K562 (cell line): ENCODE results near the gene STAB1. TPM values are rescaled to one million over a fixed set of nuclear protein-coding genes. Genes with fewer than 3 reads are reported as not detected.

Experiments used
- ATAC-seq: fragments of 200-7000 bp; cut with Tn5 transposase; 3 replicates; pipeline ENCODE4 v1.9.1; 2020; ENCODE audit warnings: moderate library complexity
- BruUV-seq: library from RNA; stranded (reverse); fragments of 400-500 nt; replicated peaks from 2 replicates; lab custom pipeline; 2021; lab: Mats Ljungman, UMichigan
- CTCF ChIA-PET: fragments of 300-600 bp; formaldehyde crosslinking; extraction: SDS; loops from one replicate; lab custom pipeline; 2021; ENCODE audit warnings: low intra/inter-chr PET ratio; lab: Yijun Ruan, JAX
- POLR2A ChIA-PET: fragments of 300-600, 350-650 bp; sonication (Branson Sonifier 250); formaldehyde crosslinking; extraction: SDS; loops from one replicate; lab custom pipeline; 2021; ENCODE audit warnings: antibody characterized with exemption, inconsistent platforms; lab: Yijun Ruan, JAX
- DNase-seq, 4 experiments: peaks; one replicate each; pipeline versions ENCODE4 v3.0.0 to v3.0.0-alpha.2; 2011 to 2018; ENCODE audit warnings: low spot score in 3 of 4, mixed read lengths in 3 of 4; ENCODE audit errors: extremely low read depth in 1 of 4
- FAIRE-seq: peaks from 2 replicates; lab custom pipeline; 2011; peaks lifted over from hg19 to GRCh38; lab: Jason Lieb, UNC
- H2AFZ ChIP-seq: 2 replicates; pipeline ENCODE4 v1.6.0; 2011; ENCODE audit warnings: low read depth, low read length, control low read depth, inconsistent platforms
- H3K27ac ChIP-seq: fragments of 200-600 bp; 3 replicates; pipeline ENCODE4 v1.8.0; 2011; ENCODE audit warnings: low read depth, mild to moderate bottlenecking, control low read depth, inconsistent platforms, low read length, moderate library complexity, mixed read lengths; ENCODE audit errors: extremely low read depth
- H3K27me3 ChIP-seq, 2 experiments: fragments of 300-600 bp in 1 of 2; 2 replicates in 1 of 2; 3 replicates in 1 of 2; pipeline versions ENCODE4 v1.6.0 to v1.8.0; 2011; ENCODE audit warnings: inconsistent platforms in 2 of 2, low read length in 2 of 2, mild to moderate bottlenecking in 1 of 2, mixed read lengths in 1 of 2, moderate library complexity in 1 of 2; ENCODE audit not compliant: control insufficient read depth in 2 of 2, insufficient read depth in 2 of 2
- H3K36me3 ChIP-seq: fragments of 300-600 bp; 3 replicates; pipeline ENCODE4 v1.8.0; 2011; ENCODE audit warnings: mild to moderate bottlenecking, low read length, inconsistent platforms; ENCODE audit not compliant: control insufficient read depth, insufficient read depth
- H3K4me1 ChIP-seq, 2 experiments: fragments of 200-600 bp in 1 of 2; replicated peaks in 1 of 2; 2 replicates in 1 of 2; 3 replicates in 1 of 2; pipeline versions ENCODE4 v1.5.1 to v1.8.0; 2011; ENCODE audit warnings: inconsistent platforms in 2 of 2, low read length in 2 of 2, mild to moderate bottlenecking in 1 of 2, mixed read lengths in 1 of 2, moderate library complexity in 1 of 2; ENCODE audit not compliant: control insufficient read depth in 2 of 2, insufficient read depth in 2 of 2
- H3K4me2 ChIP-seq: 2 replicates; pipeline ENCODE4 v1.6.1; 2011; ENCODE audit warnings: low read length, control low read depth, inconsistent platforms, mixed read lengths; ENCODE audit not compliant: insufficient read depth
- H3K4me3 ChIP-seq: fragments of 200-600 bp; sonication (generic), shearing (Covaris generic); 2 replicates; pipeline ENCODE4 v1.5.1; 2016; ENCODE audit warnings: control low read depth, inconsistent platforms
- H3K79me2 ChIP-seq: fragments of 200-600 bp; 3 replicates; pipeline ENCODE4 v1.8.0; 2011; ENCODE audit warnings: low read length, inconsistent platforms; ENCODE audit not compliant: control insufficient read depth, insufficient read depth
- H3K9ac ChIP-seq, 2 experiments: 2 replicates each; pipeline versions ENCODE4 v1.6.0 to v1.6.1; 2011; ENCODE audit warnings: low read depth in 2 of 2, low read length in 2 of 2, control low read depth in 1 of 2, inconsistent platforms in 1 of 2, mild to moderate bottlenecking in 1 of 2, mixed read lengths in 1 of 2; ENCODE audit not compliant: insufficient read depth in 1 of 2
- H3K9me1 ChIP-seq: one replicate; pipeline ENCODE4 v1.6.0; 2011; ENCODE audit warnings: inconsistent platforms, mild to moderate bottlenecking, low read length, moderate library complexity; ENCODE audit not compliant: control insufficient read depth, insufficient read depth
- H3K9me3 ChIP-seq: replicated peaks from 2 replicates; pipeline ENCODE4 v1.5.1; 2011; ENCODE audit warnings: low read depth, low read length, inconsistent platforms; ENCODE audit not compliant: control insufficient read depth, insufficient read depth
- H4K20me1 ChIP-seq: replicated peaks from 2 replicates; pipeline ENCODE4 v1.6.1; 2011; ENCODE audit warnings: low read length, inconsistent platforms, mixed read lengths; ENCODE audit not compliant: control insufficient read depth, insufficient read depth
- CBFA2T3 ChIP-seq: fragments of 450-650 bp; IDR thresholded peaks from 2 replicates; pipeline ENCODE4 v1.6.1; 2017
- KDM2B ChIP-seq: fragments of 250-450 bp; sonication (Bioruptor Pico); IDR thresholded peaks from 2 replicates; pipeline ENCODE4 v1.8.0; 2021; ENCODE audit warnings: mild to moderate bottlenecking, moderate library complexity
- LEF1 ChIP-seq: fragments of 450-650 bp; IDR thresholded peaks from 2 replicates; pipeline ENCODE4 v1.6.1; 2016; ENCODE audit warnings: mild to moderate bottlenecking
- SMARCE1 ChIP-seq: fragments of 450-650 bp; IDR thresholded peaks from 2 replicates; pipeline ENCODE4 v1.7.1; 2016; ENCODE audit warnings: mild to moderate bottlenecking
- ZFP1 ChIP-seq: fragments of 450-650 bp; formaldehyde crosslinking; IDR thresholded peaks from 2 replicates; pipeline ENCODE4 v1.4.0; 2020; ENCODE audit warnings: mild to moderate bottlenecking, mixed read lengths
- ZNF655 ChIP-seq: fragments of 250-450 bp; sonication (Bioruptor Pico); IDR thresholded peaks from 2 replicates; pipeline ENCODE4 v1.5.0; 2021
- WGBS: fragments of 100-300 bp; shearing (Covaris generic); methylation state at CpG from one replicate; pipeline ENCODE4 v1.1.6; 2016; ENCODE audit warnings: low coverage, mixed read lengths; ENCODE audit not compliant: insufficient coverage; ENCODE audit errors: missing lambda C conversion rate; 5-methylcytosine and 5-hydroxymethylcytosine counted together
- in situ Hi-C: fragments of 300-500 bp; cut with MboI; formaldehyde crosslinking; loops from 4 replicates; pipeline ENCODE4 v1.15.0; 2018; ENCODE audit warnings: inconsistent platforms, mixed read lengths
- intact Hi-C: fragments of 100-400 bp; cut with micrococcal nuclease; formaldehyde crosslinking; loops from 2 replicates; pipeline ENCODE4 v1.14.2; 2022
- polyA plus RNA-seq, 8 experiments: library from polyadenylated mRNA; depleted of rRNA in 4 of 8; stranded (reverse) in 5 of 8; unstranded in 3 of 8; fragments of >200 nt; fragmentation: Nextera tagmentation in 2 of 8; fragmentation: Illumina TruSeq in 1 of 8; extraction: Ambion mirVana in 2 of 8; extraction: Trizol in 1 of 8; gene quantifications; 2 replicates each; pipeline versions ENCODE4 v1.2.1 to v1.2.3, GENCODE V29; 2011 to 2014; ENCODE audit warnings: inconsistent platforms in 1 of 8, missing spikeins in 1 of 8
- total RNA-seq, 7 experiments: library from RNA; depleted of rRNA in 6 of 7; stranded (reverse); fragments of >200 nt in 6 of 7; fragmentation: Illumina TruSeq in 2 of 7; extraction: Trizol in 2 of 7; gene quantifications; 2 replicates each; pipeline versions ENCODE4 v1.2.1 to v1.2.3, GENCODE V29; 2011 to 2021; ENCODE audit warnings: low replicate concordance in 1 of 7
- TF ChIP-seq, protein P1 (sequence below): fragments of 450-650 bp; conservative IDR thresholded peaks from 2 replicates; pipeline ENCODE4 v1.6.1; 2016; ENCODE audit warnings: missing genetic modification characterization, low read depth, mild to moderate bottlenecking, missing compliant biosample characterization, moderate library complexity
- TF ChIP-seq, protein P2 (sequence below): fragments of 250-450 bp; sonication (Bioruptor Pico); IDR thresholded peaks from 2 replicates; pipeline ENCODE4 v1.5.1; 2021; ENCODE audit warnings: mild to moderate bottlenecking

Gene STAB1
- total and polyA plus RNA-seq, 9 of the 15 experiments (the other 6 are each of a cell fraction or from before 2014, with no cell fraction given), result 0.20 to 3.9 (median 1.2) TPM

DNA sequence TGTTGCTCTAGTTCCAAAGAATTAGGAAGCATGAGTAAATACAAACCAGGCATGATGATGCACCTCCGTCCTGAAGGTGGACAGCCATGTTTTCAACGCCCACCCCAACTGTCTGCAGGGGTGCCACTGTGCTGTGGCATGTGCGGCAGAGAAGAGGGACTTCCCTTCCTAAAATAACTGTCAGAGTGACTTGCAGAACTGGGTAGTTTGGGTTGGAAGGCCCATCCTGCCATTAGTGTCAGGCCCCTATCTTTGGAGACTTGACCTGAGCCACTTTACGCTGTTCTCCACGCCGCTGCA lies 17.4 kb upstream of the STAB1 start:
- POLR2A ChIA-PET, result no interaction called here
- H3K9ac ChIP-seq, result no peak overlapping the region
- no peak overlapping the region for H3K27ac ChIP-seq
- BruUV-seq, result no TSS peak
- no peaks in the 10 kb centered on the region for H4K20me1 ChIP-seq
- H3K79me2 ChIP-seq, result no peaks in the 10 kb centered on the region
- H3K9me3 ChIP-seq, result no peaks in the 10 kb centered on the region
- CTCF ChIA-PET, result no interaction called here
- H2AFZ ChIP-seq, result no peak overlapping the region
- H3K9me1 ChIP-seq, result no peaks in the 10 kb centered on the region
- H3K27me3 ChIP-seq, result no peaks in the 10 kb centered on the region
- WGBS, result 90% methylated on average over 4 of the region's 6 CpGs
- TF ChIP-seq, protein P1, sequence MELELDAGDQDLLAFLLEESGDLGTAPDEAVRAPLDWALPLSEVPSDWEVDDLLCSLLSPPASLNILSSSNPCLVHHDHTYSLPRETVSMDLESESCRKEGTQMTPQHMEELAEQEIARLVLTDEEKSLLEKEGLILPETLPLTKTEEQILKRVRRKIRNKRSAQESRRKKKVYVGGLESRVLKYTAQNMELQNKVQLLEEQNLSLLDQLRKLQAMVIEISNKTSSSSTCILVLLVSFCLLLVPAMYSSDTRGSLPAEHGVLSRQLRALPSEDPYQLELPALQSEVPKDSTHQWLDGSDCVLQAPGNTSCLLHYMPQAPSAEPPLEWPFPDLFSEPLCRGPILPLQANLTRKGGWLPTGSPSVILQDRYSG (tag), result no peak
- TF ChIP-seq, all 486 proteins: peak for 0
- Histone ChIP-seq H3K4me1 (peaks cover 0 to 4% of the 10 kb centered on the region in 2 experiments; a peak in 2 of 5 replicates), H3K4me3 (no peak overlapping the region), H3K4me2 (no peak overlapping the region), H3K36me3 (peaks cover 92% of the 10 kb centered on the region; the same call in 2 of the 3 replicates)
- FAIRE-seq, result no peak
- in situ Hi-C loops, result no loop called here
- no peak for ATAC-seq
- no peak for DNase-seq
- intact Hi-C loops, result no loop called here

DNA sequence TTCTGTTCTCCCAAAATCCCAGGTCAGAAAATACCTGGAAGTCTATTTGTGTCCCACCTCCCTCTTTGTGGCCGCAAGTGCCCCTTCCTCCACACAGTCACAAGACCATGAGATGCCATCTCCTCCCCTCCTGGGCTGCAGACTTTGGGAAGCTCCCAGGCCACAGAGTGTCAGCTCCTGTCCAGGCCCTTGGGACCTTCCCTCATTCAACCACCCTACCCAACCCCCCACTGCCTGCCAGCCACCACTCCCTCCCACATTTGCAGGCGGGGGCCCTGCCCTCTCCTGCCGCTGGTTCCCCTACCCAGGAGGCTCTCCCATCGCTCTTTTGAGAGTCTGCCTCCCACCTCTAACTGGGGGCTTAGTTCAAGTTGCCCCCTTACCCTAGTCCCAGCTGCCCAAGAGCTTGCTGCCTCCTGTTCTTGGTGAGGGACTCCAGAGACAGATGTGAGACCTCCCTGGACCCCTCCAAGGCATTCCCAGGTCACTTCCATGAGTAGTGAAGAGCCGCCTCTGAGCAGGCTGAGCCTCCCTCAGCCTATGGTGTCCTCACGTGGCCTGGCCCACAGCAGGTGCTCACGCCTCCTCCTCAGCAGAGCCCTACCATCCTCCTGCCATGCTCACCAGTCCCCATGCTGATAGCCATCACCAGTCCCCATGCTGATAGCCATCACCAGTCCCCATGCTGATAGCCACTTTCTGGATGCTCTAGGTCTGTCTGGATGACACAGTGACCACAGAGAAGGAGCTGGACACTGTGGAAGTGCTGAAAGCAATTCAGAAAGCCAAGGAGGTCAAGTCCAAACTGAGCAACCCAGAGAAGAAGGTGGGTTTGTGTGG lies 15.9 kb upstream of the STAB1 start:
- Histone ChIP-seq H3K4me2 (no peak overlapping the region), H3K9ac (no peak overlapping the region), H2AFZ (no peak overlapping the region), H3K27me3 (no peaks in the 10 kb centered on the region), H3K9me3 (no peaks in the 10 kb centered on the region), H3K79me2 (no peaks in the 10 kb centered on the region), H3K4me3 (no peak overlapping the region), H3K4me1 (peaks cover 0 to 9% of the 10 kb centered on the region in 2 experiments; a peak in 2 of 5 replicates), H4K20me1 (no peaks in the 10 kb centered on the region), H3K9me1 (no peaks in the 10 kb centered on the region), H3K36me3 (peaks cover 79% of the 10 kb centered on the region; the same call in 2 of the 3 replicates), H3K27ac (no peak overlapping the region)
- FAIRE-seq (no peak), DNase-seq (no peak), ATAC-seq (no peak)
- in situ Hi-C loops, result no loop called here
- TF ChIP-seq CBFA2T3 (no peak), KDM2B (CRISPR knock-in tag) (no peak), SMARCE1 (no peak), LEF1 (no peak), ZNF655 (CRISPR knock-in tag) (no peak), ZFP1 (CRISPR knock-in tag) (no peak)
- TF ChIP-seq, protein P2, sequence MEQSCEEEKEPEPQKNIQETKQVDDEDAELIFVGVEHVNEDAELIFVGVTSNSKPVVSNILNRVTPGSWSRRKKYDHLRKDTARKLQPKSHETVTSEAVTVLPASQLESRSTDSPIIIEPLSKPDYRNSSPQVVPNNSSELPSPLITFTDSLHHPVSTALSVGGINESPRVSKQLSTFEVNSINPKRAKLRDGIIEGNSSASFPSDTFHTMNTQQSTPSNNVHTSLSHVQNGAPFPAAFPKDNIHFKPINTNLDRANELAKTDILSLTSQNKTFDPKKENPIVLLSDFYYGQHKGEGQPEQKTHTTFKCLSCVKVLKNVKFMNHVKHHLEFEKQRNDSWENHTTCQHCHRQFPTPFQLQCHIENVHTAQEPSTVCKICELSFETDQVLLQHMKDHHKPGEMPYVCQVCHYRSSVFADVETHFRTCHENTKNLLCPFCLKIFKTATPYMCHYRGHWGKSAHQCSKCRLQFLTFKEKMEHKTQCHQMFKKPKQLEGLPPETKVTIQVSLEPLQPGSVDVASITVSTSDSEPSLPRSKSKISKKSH, result no peak
- ChIA-PET CTCF (no interaction called here), POLR2A (interaction anchor here (0.7 kb wide), 1 partner anchor 305 kb away, joined by 4 read pairs; no protein-coding TSS in a partner anchor)
- WGBS, result 87% methylated on average over 7 of the region's 7 CpGs
- no TSS peak for BruUV-seq
- intact Hi-C loops, result no loop called here
